IMR-90 (cell line): ENCODE measurements around the gene ENTPD7.

Source experiments
- CHD1 ChIP-seq: IDR thresholded peaks from 2 replicates; pipeline ENCODE4 v1.6.1; 2012; ENCODE audit warnings: low read depth, low read length, improper control_type of control experiment
- CTCF ChIP-seq: conservative IDR thresholded peaks from 2 replicates; pipeline ENCODE4 v1.5.1; 2012; ENCODE audit warnings: mild to moderate bottlenecking, low read depth, low read length, improper control_type of control experiment
- MAFK ChIP-seq: IDR thresholded peaks from 2 replicates; pipeline ENCODE4 v1.6.1; 2012; ENCODE audit warnings: low read depth, low read length, improper control_type of control experiment
- MXI1 ChIP-seq: IDR thresholded peaks from 2 replicates; pipeline ENCODE4 v1.6.1; 2012; ENCODE audit warnings: low read depth, mild to moderate bottlenecking, low read length, moderate library complexity, borderline replicate concordance
- POLR2A ChIP-seq: IDR thresholded peaks from 2 replicates; pipeline ENCODE4 v1.6.1; 2012; ENCODE audit warnings: mild to moderate bottlenecking, low read depth, low read length
- RAD21 ChIP-seq: IDR thresholded peaks from 2 replicates; pipeline ENCODE4 v1.6.1; 2012; ENCODE audit warnings: low read length, improper control_type of control experiment
- RCOR1 ChIP-seq: IDR thresholded peaks from 2 replicates; pipeline ENCODE4 v1.6.1; 2012; ENCODE audit warnings: mild to moderate bottlenecking, low read length, improper control_type of control experiment; ENCODE audit not compliant: insufficient replicate concordance
- RFX5 ChIP-seq: IDR thresholded peaks from 2 replicates; pipeline ENCODE4 v1.8.0; 2012; ENCODE audit warnings: low read depth, mild to moderate bottlenecking, low read length, moderate library complexity
- SMC3 ChIP-seq: fragments of 150-350 bp; IDR thresholded peaks from 2 replicates; pipeline ENCODE4 v1.6.1; 2016; ENCODE audit warnings: low read depth, mild to moderate bottlenecking, antibody characterized with exemption, low read length, moderate library complexity

GRCh38 chr10:99671386-99671785, 12.1 kb downstream of the ENTPD7 start:
- no peak for TF ChIP-seq CTCF
- no peak for TF ChIP-seq CHD1
- no peak for TF ChIP-seq POLR2A
- TF ChIP-seq RFX5: no peak
- TF ChIP-seq RAD21: no peak
- no peak for TF ChIP-seq MXI1
- TF ChIP-seq RCOR1: no peak
- TF ChIP-seq SMC3: no peak
- TF ChIP-seq MAFK: no peak
